ENCODE data around the gene TRMO.

DNA sequence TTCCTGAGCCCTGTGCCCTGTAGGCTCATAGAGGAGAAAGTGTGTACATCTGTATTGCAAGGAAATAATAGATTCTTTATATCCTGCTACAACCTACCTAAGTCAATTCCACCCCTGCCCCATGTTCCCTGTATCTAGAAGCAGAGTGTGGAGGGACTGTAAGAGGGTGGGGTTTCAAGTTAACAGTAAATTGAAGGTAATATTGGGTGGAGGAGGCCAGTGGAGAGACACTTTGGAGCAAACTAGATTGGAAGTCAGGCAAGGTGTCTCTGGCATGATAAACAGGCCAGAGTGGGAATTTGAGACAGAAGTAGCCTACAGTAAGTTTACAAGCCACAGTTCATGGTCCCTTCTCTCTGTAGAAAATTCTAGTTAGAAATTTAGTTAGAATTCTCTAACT, 17.9 kb upstream of the TRMO start:
- TF ChIP-seq, protein P1, sequence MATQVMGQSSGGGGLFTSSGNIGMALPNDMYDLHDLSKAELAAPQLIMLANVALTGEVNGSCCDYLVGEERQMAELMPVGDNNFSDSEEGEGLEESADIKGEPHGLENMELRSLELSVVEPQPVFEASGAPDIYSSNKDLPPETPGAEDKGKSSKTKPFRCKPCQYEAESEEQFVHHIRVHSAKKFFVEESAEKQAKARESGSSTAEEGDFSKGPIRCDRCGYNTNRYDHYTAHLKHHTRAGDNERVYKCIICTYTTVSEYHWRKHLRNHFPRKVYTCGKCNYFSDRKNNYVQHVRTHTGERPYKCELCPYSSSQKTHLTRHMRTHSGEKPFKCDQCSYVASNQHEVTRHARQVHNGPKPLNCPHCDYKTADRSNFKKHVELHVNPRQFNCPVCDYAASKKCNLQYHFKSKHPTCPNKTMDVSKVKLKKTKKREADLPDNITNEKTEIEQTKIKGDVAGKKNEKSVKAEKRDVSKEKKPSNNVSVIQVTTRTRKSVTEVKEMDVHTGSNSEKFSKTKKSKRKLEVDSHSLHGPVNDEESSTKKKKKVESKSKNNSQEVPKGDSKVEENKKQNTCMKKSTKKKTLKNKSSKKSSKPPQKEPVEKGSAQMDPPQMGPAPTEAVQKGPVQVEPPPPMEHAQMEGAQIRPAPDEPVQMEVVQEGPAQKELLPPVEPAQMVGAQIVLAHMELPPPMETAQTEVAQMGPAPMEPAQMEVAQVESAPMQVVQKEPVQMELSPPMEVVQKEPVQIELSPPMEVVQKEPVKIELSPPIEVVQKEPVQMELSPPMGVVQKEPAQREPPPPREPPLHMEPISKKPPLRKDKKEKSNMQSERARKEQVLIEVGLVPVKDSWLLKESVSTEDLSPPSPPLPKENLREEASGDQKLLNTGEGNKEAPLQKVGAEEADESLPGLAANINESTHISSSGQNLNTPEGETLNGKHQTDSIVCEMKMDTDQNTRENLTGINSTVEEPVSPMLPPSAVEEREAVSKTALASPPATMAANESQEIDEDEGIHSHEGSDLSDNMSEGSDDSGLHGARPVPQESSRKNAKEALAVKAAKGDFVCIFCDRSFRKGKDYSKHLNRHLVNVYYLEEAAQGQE (IDR thresholded peaks at IDR 0.05; ENCODE audit: insufficient read depth in 1 of 2, low read depth in 2 of 2, low read length in 2 of 2) = no peak
- TF ChIP-seq POLR2AphosphoS5 (IDR thresholded peaks at IDR 0.05; ENCODE audit: low read depth, low read length) = no peak
